ENCODE results near the gene KPNB1.

DNA sequence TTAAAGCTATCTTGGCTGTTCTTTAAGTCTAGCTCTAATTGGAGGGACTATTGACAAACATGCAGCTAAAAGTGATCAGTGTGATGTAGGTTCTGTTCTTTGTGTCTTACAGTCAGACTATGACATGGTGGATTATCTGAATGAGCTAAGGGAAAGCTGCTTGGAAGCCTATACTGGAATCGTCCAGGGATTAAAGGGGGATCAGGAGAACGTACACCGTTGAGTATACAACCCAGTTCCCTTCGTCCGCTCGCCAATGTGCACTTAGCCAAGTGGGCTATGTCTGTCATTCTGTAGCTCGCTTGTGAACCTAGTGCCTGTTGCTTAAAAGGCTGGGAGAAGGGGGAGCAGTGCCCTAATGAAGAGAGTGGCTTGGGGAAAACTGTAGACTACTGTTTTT is 28.5 kb downstream of the KPNB1 start:
- TF ChIP-seq, protein P1, sequence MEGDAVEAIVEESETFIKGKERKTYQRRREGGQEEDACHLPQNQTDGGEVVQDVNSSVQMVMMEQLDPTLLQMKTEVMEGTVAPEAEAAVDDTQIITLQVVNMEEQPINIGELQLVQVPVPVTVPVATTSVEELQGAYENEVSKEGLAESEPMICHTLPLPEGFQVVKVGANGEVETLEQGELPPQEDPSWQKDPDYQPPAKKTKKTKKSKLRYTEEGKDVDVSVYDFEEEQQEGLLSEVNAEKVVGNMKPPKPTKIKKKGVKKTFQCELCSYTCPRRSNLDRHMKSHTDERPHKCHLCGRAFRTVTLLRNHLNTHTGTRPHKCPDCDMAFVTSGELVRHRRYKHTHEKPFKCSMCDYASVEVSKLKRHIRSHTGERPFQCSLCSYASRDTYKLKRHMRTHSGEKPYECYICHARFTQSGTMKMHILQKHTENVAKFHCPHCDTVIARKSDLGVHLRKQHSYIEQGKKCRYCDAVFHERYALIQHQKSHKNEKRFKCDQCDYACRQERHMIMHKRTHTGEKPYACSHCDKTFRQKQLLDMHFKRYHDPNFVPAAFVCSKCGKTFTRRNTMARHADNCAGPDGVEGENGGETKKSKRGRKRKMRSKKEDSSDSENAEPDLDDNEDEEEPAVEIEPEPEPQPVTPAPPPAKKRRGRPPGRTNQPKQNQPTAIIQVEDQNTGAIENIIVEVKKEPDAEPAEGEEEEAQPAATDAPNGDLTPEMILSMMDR (IDR thresholded peaks at IDR 0.05; ENCODE audit: insufficient read depth, low read length): no peak
- no peak for TF ChIP-seq POLR2AphosphoS5 (IDR thresholded peaks at IDR 0.05; ENCODE audit: low read depth)
